Fibroblast of peridontal ligament (primary cell): Measurements from ENCODE around the gene PPIP5K1.

Experiments
- DNase-seq: peaks from one replicate; pipeline ENCODE4 v3.0.0-alpha.2; 2010; ENCODE audit errors: extremely low read depth

Gene PPIP5K1

DNA sequence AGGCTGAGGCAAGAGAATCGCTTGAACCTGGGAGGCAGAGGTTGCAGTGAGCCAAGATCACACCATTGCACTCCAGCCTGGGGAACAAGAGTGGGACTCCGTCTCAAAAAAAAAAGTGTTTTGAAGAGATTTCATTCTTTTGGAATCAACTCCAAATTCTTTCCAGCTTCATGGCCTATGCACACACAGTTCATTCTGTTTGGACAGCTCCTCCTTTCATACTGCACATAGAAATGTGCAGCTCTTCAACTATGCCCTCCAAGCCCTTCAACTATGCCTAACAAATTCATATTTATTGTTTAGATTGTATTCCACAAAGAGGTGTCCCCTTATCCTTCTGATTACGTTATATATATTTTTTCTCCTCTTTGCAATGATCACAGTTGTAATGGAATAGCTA is 101.2 kb downstream of the PPIP5K1 start:
- DNase-seq = no peak

DNA sequence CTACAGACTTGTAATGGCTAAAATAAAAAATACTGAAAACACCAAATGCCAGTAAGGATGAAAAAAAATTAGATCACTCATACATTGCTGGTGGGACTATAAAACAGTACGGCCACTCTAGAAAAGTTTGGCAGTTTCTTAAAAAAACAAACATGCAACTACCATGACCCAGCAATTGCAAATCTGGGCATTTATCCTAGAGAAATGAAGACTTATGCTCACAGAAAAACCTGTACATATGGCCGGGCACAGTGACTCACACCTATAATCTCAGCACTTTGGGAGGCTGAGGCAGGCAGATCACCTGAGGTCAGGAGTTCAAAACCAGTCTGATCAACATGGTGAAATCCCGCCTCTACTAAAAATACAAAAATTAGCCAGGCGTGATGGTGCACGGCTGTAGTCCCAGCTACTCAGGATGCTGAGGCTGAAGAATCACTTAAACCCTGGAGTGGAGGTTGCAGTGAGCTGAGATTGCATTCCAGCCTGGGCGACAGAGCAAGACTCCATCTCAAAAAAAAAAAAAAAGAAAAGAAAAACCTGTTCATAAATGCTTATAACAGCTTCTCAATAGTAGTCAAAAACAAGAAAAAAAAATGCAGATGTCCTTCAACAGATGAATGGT is 102.6 kb downstream of the PPIP5K1 start:
- DNase-seq = peak; percentile 71

GRCh38 chr15:43484455-43484854 is 105.6 kb downstream of the PPIP5K1 start:
- no peak for DNase-seq
